HG03139 (cell line): Measurements from ENCODE around the gene FNDC8.
"Not testable (repeated sequence)": the region's sequence is repeated elsewhere in the genome, so short reads cannot be mapped to it uniquely, and the experiment has no call there.

Source experiments
- ATAC-seq: cut with Tn5 transposase; IDR thresholded peaks from one replicate; pipeline ENCODE4 v1.9.1; 2021; ENCODE audit not compliant: unreplicated experiment

The FNDC8 gene

GRCh38 chr17:35121315-35121714 is at the start of gene FNDC8:
Gene FNDC8 (plus strand): TSS chr17:35121615. CDS start chr17:35121694, 79 bp downstream.
- ATAC-seq = no peak

- no peak for ATAC-seq
Measured at GRCh38 chr17:35073183-35073790, 48.1 kb upstream of the FNDC8 start.

- ATAC-seq = no peak
Measured at GRCh38 chr17:35073991-35074627, 47.3 kb upstream of the FNDC8 start.

GRCh38 chr17:35074711-35075707 is 46.4 kb upstream of the FNDC8 start:
- ATAC-seq = no peak

- ATAC-seq = no peak
Measured at GRCh38 chr17:35076874-35077273, 44.5 kb upstream of the FNDC8 start.

- ATAC-seq = no peak
Measured at GRCh38 chr17:35079547-35080423, 41.6 kb upstream of the FNDC8 start.

- ATAC-seq = peak; percentile 52
Measured at GRCh38 chr17:35080536-35080935, 40.9 kb upstream of the FNDC8 start.

- no peak for ATAC-seq
Measured at GRCh38 chr17:35081638-35082037, 39.8 kb upstream of the FNDC8 start.

- no peak for ATAC-seq
Measured at GRCh38 chr17:35082073-35082657, 39.2 kb upstream of the FNDC8 start.

- ATAC-seq = no peak
Measured at GRCh38 chr17:35083071-35083470, 38.3 kb upstream of the FNDC8 start.

- ATAC-seq = no peak
Measured at GRCh38 chr17:35084987-35085386, 36.4 kb upstream of the FNDC8 start.

- no peak for ATAC-seq
Measured at GRCh38 chr17:35086164-35086563, 35.3 kb upstream of the FNDC8 start.

- no peak for ATAC-seq
Measured at GRCh38 chr17:35086931-35087573, 34.4 kb upstream of the FNDC8 start.

GRCh38 chr17:35087731-35088355 is 33.6 kb upstream of the FNDC8 start:
- ATAC-seq = no peak

- no peak for ATAC-seq
Measured at GRCh38 chr17:35088356-35088880, 33.0 kb upstream of the FNDC8 start.

- peak; percentile 60 for ATAC-seq
Measured at GRCh38 chr17:35088881-35089585, 32.4 kb upstream of the FNDC8 start.

- peak; percentile 3 for ATAC-seq
Measured at GRCh38 chr17:35089586-35090296, 31.7 kb upstream of the FNDC8 start.

GRCh38 chr17:35090707-35091106 is 30.7 kb upstream of the FNDC8 start:
- ATAC-seq = not testable (repeated sequence)
